Liver (tissue), 9 donors: ENCODE data around the gene PHKB. TPM values are rescaled to one million over a fixed set of nuclear protein-coding genes. Genes with fewer than 3 reads are reported as not detected.

Experiments used
- DNase-seq: peaks from one replicate; pipeline ENCODE4 v3.0.0-alpha.2; 2017; ENCODE audit warnings: low spot score
- H3K27ac ChIP-seq, 2 donors: one replicate each; pipeline ENCODE4 v1.7.0; 2013; ENCODE audit warnings: inconsistent platforms in 2 of 2, low read length in 2 of 2, control low read depth in 1 of 2, low read depth in 1 of 2, mild to moderate bottlenecking in 1 of 2
- H3K27me3 ChIP-seq, 4 donors: one replicate each; pipeline versions ENCODE4 v1.6.1 to v1.7.0; 2013; ENCODE audit warnings: low read length in 3 of 4, inconsistent platforms in 1 of 4, mild to moderate bottlenecking in 1 of 4, moderate library complexity in 1 of 4; ENCODE audit not compliant: control insufficient read depth in 4 of 4, insufficient read depth in 4 of 4
- H3K36me3 ChIP-seq, 4 donors: one replicate each; pipeline versions ENCODE4 v1.6.1 to v1.7.0; 2013; ENCODE audit warnings: low read length in 3 of 4, mild to moderate bottlenecking in 3 of 4, low read depth in 1 of 4, moderate library complexity in 1 of 4; ENCODE audit not compliant: control insufficient read depth in 4 of 4, insufficient read depth in 3 of 4
- H3K4me1 ChIP-seq, 4 donors: one replicate each; pipeline versions ENCODE4 v1.6.1 to v1.7.0; 2013; ENCODE audit warnings: low read length in 3 of 4, mild to moderate bottlenecking in 3 of 4, moderate library complexity in 1 of 4; ENCODE audit not compliant: control insufficient read depth in 4 of 4, insufficient read depth in 4 of 4
- H3K4me3 ChIP-seq, 3 donors: one replicate each; pipeline versions ENCODE4 v1.6.1 to v1.7.0; 2013; ENCODE audit warnings: low read length in 3 of 3, control low read depth in 1 of 3, low read depth in 1 of 3, mild to moderate bottlenecking in 1 of 3
- H3K9ac ChIP-seq, 2 donors: one replicate each; pipeline ENCODE4 v1.7.0; 2013; ENCODE audit warnings: low read length in 2 of 2, mild to moderate bottlenecking in 2 of 2, moderate library complexity in 2 of 2, control low read depth in 1 of 2, low read depth in 1 of 2
- H3K9me3 ChIP-seq, 4 donors: one replicate each; pipeline versions ENCODE4 v1.6.1 to v1.7.0; 2013; ENCODE audit warnings: low read length in 3 of 4; ENCODE audit not compliant: control insufficient read depth in 4 of 4
- EGR1 ChIP-seq, 2 donors: IDR thresholded peaks; 2 replicates each; pipeline ENCODE4 v1.6.1; 2016 to 2018; ENCODE audit warnings: antibody characterized with exemption in 2 of 2, low read depth in 2 of 2
- FOXA1 ChIP-seq: IDR thresholded peaks from 2 replicates; pipeline ENCODE4 v1.6.1; 2016; ENCODE audit warnings: antibody characterized with exemption
- FOXA2 ChIP-seq: IDR thresholded peaks from 2 replicates; pipeline ENCODE4 v1.6.1; 2016; ENCODE audit warnings: antibody characterized with exemption
- GABPA ChIP-seq, 2 donors: IDR thresholded peaks in 1 of 2; conservative IDR thresholded peaks in 1 of 2; 2 replicates each; pipeline ENCODE4 v1.6.1; 2016; ENCODE audit warnings: antibody characterized with exemption in 2 of 2, mild to moderate bottlenecking in 1 of 2, moderate library complexity in 1 of 2
- HNF4A ChIP-seq, 2 donors: conservative IDR thresholded peaks; 2 replicates each; pipeline ENCODE4 v1.6.1; 2016; ENCODE audit warnings: antibody characterized with exemption in 2 of 2, mild to moderate bottlenecking in 2 of 2
- HNF4G ChIP-seq: IDR thresholded peaks from 2 replicates; pipeline ENCODE4 v1.6.1; 2016; ENCODE audit warnings: antibody characterized with exemption
- JUND ChIP-seq, 2 donors: IDR thresholded peaks; 2 replicates each; pipeline ENCODE4 v1.6.1; 2016; ENCODE audit warnings: antibody characterized with exemption in 2 of 2
- NR2F2 ChIP-seq: IDR thresholded peaks from 2 replicates; pipeline ENCODE4 v1.6.1; 2016; ENCODE audit warnings: antibody characterized with exemption
- RAD21 ChIP-seq, 2 donors: IDR thresholded peaks; 2 replicates each; pipeline ENCODE4 v1.6.1; 2016; ENCODE audit warnings: antibody characterized with exemption in 2 of 2, mild to moderate bottlenecking in 2 of 2
- RXRA ChIP-seq, 2 donors: IDR thresholded peaks; 2 replicates each; pipeline ENCODE4 v1.6.1; 2017 to 2018; ENCODE audit warnings: antibody characterized with exemption in 2 of 2, mild to moderate bottlenecking in 1 of 2
- SP1 ChIP-seq: IDR thresholded peaks from 2 replicates; pipeline ENCODE4 v1.6.1; 2018; ENCODE audit warnings: antibody characterized with exemption, mild to moderate bottlenecking
- TAF1 ChIP-seq: conservative IDR thresholded peaks from 2 replicates; pipeline ENCODE4 v1.6.1; 2016; ENCODE audit warnings: antibody characterized with exemption, mild to moderate bottlenecking
- YY1 ChIP-seq: IDR thresholded peaks from 2 replicates; pipeline ENCODE4 v1.6.1; 2016; ENCODE audit warnings: antibody characterized with exemption, mild to moderate bottlenecking
- WGBS: extraction: QIAGEN DNeasy Blood & Tissue Kit; methylation state at CpG from one replicate; pipeline ENCODE4 v1.1.7; 2013; 5-methylcytosine and 5-hydroxymethylcytosine counted together
- polyA plus RNA-seq, 2 donors: library from polyadenylated mRNA; stranded (reverse) in 1 of 2; unstranded in 1 of 2; fragments of 200-250 nt in 1 of 2; fragments of >200 nt in 1 of 2; fragmentation: Nextera tagmentation in 1 of 2; extraction: Ambion mirVana in 1 of 2; gene quantifications; one replicate each; pipeline versions ENCODE4 v1.2.1 to v1.2.3, GENCODE V29; 2013 to 2015
- total RNA-seq, 2 donors: library from RNA; depleted of rRNA; stranded (reverse); fragments of >200 nt; gene quantifications; one replicate each; pipeline ENCODE4 v1.2.3, GENCODE V29; 2014
- TF ChIP-seq, protein P1 (sequence below): IDR thresholded peaks from 2 replicates; pipeline ENCODE4 v1.6.1; 2016; ENCODE audit warnings: antibody characterized with exemption
- TF ChIP-seq, protein P2 (sequence below): IDR thresholded peaks from 2 replicates; pipeline ENCODE4 v1.6.1; 2016; ENCODE audit warnings: antibody characterized with exemption
- TF ChIP-seq, protein P3 (sequence below): fragments of 150-350 bp; IDR thresholded peaks from 2 replicates; pipeline ENCODE4 v1.5.1; 2017; ENCODE audit warnings: improper control_type of control experiment, low read depth, low read length; ENCODE audit not compliant: missing input control
- TF ChIP-seq, protein P4 (sequence below): IDR thresholded peaks from 2 replicates; pipeline ENCODE4 v1.6.1; 2016; ENCODE audit warnings: antibody characterized with exemption, mild to moderate bottlenecking
- donor health status: healthy.
- donor health status: healthy.
- donor health status: healthy.
- donor health status: healthy.
- donor health status: healthy.

Gene PHKB
- total and polyA plus RNA-seq, 4 donors, result 13.2 to 49.1 (median 29.0) TPM

DNA sequence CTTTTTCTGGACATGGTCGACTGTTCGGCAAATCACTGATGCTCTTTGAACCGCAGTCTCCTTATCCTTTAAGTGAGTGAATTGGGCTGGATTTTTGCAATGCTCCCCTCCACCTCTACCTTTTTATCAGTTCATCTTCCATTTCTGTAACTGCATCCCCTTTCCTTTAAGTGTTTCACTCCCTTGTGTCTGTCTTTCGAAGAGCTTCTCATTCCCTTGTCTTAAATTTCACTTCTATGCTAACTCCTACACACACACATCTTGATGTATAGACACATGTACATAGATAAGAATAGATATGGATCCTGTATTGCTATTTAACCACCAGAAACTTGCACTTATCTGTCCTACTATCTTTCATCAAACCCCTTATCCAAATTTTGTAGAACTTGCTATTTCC lies 250.7 kb downstream of the PHKB start:
- Histone ChIP-seq H3K9me3 (no peaks in the 10 kb centered on the region), H3K27ac (no peak overlapping the region), H3K4me3 (no peak overlapping the region), H3K4me1 (no peaks in the 10 kb centered on the region), H3K27me3 (no peaks in the 10 kb centered on the region), H3K36me3 (no peaks in the 10 kb centered on the region), H3K9ac (no peak overlapping the region)
- 95% methylated on average over 4 of the region's 4 CpGs for WGBS
- no peak for DNase-seq
- TF ChIP-seq NR2F2, result no peak
- TF ChIP-seq, protein P1, sequence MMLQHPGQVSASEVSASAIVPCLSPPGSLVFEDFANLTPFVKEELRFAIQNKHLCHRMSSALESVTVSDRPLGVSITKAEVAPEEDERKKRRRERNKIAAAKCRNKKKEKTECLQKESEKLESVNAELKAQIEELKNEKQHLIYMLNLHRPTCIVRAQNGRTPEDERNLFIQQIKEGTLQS, result no peak
- TF ChIP-seq, protein P2, sequence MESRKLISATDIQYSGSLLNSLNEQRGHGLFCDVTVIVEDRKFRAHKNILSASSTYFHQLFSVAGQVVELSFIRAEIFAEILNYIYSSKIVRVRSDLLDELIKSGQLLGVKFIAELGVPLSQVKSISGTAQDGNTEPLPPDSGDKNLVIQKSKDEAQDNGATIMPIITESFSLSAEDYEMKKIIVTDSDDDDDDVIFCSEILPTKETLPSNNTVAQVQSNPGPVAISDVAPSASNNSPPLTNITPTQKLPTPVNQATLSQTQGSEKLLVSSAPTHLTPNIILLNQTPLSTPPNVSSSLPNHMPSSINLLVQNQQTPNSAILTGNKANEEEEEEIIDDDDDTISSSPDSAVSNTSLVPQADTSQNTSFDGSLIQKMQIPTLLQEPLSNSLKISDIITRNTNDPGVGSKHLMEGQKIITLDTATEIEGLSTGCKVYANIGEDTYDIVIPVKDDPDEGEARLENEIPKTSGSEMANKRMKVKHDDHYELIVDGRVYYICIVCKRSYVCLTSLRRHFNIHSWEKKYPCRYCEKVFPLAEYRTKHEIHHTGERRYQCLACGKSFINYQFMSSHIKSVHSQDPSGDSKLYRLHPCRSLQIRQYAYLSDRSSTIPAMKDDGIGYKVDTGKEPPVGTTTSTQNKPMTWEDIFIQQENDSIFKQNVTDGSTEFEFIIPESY, result no peak
- no peak for TF ChIP-seq YY1
- no peak for TF ChIP-seq JUND (IDR thresholded peaks at IDR 0.05)
- TF ChIP-seq, protein P3, sequence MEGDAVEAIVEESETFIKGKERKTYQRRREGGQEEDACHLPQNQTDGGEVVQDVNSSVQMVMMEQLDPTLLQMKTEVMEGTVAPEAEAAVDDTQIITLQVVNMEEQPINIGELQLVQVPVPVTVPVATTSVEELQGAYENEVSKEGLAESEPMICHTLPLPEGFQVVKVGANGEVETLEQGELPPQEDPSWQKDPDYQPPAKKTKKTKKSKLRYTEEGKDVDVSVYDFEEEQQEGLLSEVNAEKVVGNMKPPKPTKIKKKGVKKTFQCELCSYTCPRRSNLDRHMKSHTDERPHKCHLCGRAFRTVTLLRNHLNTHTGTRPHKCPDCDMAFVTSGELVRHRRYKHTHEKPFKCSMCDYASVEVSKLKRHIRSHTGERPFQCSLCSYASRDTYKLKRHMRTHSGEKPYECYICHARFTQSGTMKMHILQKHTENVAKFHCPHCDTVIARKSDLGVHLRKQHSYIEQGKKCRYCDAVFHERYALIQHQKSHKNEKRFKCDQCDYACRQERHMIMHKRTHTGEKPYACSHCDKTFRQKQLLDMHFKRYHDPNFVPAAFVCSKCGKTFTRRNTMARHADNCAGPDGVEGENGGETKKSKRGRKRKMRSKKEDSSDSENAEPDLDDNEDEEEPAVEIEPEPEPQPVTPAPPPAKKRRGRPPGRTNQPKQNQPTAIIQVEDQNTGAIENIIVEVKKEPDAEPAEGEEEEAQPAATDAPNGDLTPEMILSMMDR, result no peak
- TF ChIP-seq EGR1 (IDR thresholded peaks at IDR 0.05; ENCODE audit: low read depth in 2 of 2), result no peak
- no peak for TF ChIP-seq GABPA (IDR thresholded peaks at IDR 0.05 in 1 of 2, conservative IDR thresholded peaks at IDR 0.05 in 1 of 2)
- TF ChIP-seq HNF4A (conservative IDR thresholded peaks at IDR 0.05), result no peak

GRCh38 chr16:47712276-47713224 lies 251.4 kb downstream of the PHKB start:
- no peaks in the 10 kb centered on the region for H3K36me3 ChIP-seq
- no peaks in the 10 kb centered on the region for H3K4me1 ChIP-seq
- 82% methylated on average over 17 of the region's 17 CpGs for WGBS
- no peak overlapping the region for H3K27ac ChIP-seq
- no peak for TF ChIP-seq NR2F2
- TF ChIP-seq FOXA2, result no peak
- no peak for TF ChIP-seq HNF4A (conservative IDR thresholded peaks at IDR 0.05)
- TF ChIP-seq RXRA (IDR thresholded peaks at IDR 0.05), result no peak
- TF ChIP-seq, protein P2, result no peak
- no peak for TF ChIP-seq RAD21 (IDR thresholded peaks at IDR 0.05)
- TF ChIP-seq TAF1, result no peak
- TF ChIP-seq, protein P4, sequence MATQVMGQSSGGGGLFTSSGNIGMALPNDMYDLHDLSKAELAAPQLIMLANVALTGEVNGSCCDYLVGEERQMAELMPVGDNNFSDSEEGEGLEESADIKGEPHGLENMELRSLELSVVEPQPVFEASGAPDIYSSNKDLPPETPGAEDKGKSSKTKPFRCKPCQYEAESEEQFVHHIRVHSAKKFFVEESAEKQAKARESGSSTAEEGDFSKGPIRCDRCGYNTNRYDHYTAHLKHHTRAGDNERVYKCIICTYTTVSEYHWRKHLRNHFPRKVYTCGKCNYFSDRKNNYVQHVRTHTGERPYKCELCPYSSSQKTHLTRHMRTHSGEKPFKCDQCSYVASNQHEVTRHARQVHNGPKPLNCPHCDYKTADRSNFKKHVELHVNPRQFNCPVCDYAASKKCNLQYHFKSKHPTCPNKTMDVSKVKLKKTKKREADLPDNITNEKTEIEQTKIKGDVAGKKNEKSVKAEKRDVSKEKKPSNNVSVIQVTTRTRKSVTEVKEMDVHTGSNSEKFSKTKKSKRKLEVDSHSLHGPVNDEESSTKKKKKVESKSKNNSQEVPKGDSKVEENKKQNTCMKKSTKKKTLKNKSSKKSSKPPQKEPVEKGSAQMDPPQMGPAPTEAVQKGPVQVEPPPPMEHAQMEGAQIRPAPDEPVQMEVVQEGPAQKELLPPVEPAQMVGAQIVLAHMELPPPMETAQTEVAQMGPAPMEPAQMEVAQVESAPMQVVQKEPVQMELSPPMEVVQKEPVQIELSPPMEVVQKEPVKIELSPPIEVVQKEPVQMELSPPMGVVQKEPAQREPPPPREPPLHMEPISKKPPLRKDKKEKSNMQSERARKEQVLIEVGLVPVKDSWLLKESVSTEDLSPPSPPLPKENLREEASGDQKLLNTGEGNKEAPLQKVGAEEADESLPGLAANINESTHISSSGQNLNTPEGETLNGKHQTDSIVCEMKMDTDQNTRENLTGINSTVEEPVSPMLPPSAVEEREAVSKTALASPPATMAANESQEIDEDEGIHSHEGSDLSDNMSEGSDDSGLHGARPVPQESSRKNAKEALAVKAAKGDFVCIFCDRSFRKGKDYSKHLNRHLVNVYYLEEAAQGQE, result no peak
- no peak for TF ChIP-seq JUND (IDR thresholded peaks at IDR 0.05)
- no peak for TF ChIP-seq HNF4G
- no peak for TF ChIP-seq GABPA (IDR thresholded peaks at IDR 0.05 in 1 of 2, conservative IDR thresholded peaks at IDR 0.05 in 1 of 2)
- TF ChIP-seq, protein P3, result no peak
- no peak for TF ChIP-seq FOXA1
- TF ChIP-seq, protein P1, result no peak
- TF ChIP-seq SP1, result no peak
- no peak overlapping the region for H3K9ac ChIP-seq
- H3K27me3 ChIP-seq, result no peaks in the 10 kb centered on the region
- no peak overlapping the region for H3K4me3 ChIP-seq
- H3K9me3 ChIP-seq, result no peaks in the 10 kb centered on the region
- no peak for DNase-seq
